HG03558 (cell line): ENCODE data around the gene CDKAL1.

Experiments used
- ATAC-seq: cut with Tn5 transposase; IDR thresholded peaks from one replicate; pipeline ENCODE4 v1.9.1; 2021; ENCODE audit warnings: moderate number of reproducible peaks; ENCODE audit not compliant: unreplicated experiment; ENCODE audit errors: extremely low read depth

Gene CDKAL1

GRCh38 chr6:20771409-20771808 is 237.2 kb downstream of the CDKAL1 start:
- ATAC-seq = no peak

DNA sequence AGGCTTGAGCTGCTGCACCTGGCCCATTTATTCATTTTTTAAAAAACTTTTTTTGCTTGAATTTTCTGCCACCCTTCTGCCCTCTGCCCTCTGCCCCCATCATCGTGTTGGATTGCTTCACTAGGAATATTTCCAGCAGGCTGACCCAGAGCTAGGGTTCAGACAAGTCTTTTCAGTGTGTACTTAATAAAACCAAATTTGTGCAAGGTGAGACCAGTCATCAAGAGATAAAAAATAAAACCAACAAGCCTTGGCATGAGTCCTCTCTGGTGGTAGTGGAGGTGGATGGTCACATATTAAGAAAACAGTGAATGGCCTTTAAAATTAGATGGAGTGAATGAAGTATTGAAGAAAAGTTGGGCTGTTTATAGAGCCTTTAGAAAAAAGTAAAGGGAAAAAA is 239.6 kb downstream of the CDKAL1 start:
- no peak for ATAC-seq

DNA sequence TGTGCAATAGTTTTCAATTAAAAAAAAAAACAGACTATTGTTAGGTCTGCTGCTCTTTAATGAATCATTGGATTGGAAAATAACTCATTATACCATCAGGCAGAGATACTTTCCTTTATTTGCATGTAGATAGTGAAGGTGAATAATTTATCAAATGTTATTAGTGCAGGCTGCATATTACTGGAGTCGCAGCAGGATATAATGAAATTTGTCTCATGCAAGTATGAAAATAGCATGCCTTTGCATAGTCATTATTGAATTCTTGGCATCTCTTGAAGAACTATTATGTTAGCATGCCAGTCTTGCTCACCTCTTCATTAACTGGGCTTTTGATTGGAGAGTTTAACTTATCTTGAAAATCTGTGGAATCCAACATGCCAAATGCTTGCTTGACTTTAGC is 241.7 kb downstream of the CDKAL1 start:
- no peak for ATAC-seq

- no peak for ATAC-seq
Measured at GRCh38 chr6:20777801-20778200, 243.5 kb downstream of the CDKAL1 start.

DNA sequence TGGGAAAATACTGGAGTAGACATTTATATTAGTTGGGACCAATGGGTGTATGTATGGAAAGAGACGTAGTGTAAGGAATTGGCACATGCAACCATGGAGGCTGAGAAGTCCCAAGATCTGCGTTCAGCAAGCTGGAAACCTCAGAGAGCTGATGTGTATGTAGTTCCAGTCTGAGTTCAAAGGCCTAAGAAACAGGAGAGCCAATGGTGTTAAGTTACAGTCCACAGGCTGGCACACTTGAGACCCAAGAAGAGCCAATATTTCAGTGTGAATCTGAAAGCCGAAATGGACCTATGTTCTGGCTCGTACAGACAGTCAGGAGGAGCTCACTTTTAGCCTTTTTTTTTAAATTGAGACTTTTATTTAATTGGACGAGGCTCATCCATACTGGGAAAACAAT is 244.2 kb downstream of the CDKAL1 start:
- no peak for ATAC-seq

DNA sequence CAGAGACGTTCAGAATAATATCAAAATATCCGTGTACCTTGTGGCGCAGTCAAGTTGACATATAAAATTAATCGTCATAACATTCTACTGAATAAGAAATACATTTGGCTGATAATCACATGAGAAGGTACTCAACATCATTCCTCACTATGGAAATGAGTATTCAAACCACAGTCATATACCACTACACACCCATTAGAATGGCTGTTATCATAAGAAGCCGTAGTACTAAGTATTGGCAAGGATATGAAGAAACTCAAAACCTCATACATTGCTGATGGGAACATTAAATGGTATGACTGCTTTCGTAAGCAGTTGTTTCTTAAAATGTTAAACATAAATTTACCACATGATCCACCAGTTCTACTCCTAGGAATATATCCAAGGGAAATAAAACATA is 244.7 kb downstream of the CDKAL1 start:
- no peak for ATAC-seq

DNA sequence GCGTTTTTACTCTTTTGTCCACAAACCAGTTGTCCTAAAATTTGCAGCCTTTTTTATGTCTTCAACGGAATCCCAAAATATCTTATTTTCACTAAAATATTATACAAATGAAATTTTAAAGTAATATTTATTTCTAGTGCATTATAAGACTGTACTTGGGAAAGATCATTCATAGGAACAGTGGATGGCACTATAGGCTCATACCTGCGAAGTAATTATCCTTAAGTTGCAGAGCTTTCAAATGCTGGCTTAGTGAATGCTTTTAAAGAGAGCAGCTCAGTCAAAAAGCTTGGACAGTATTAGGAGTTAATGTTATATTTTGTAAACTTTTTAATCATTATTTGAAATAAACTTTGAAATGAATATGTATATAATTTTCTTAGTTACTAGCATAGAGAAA is 254.9 kb downstream of the CDKAL1 start:
- ATAC-seq = no peak

DNA sequence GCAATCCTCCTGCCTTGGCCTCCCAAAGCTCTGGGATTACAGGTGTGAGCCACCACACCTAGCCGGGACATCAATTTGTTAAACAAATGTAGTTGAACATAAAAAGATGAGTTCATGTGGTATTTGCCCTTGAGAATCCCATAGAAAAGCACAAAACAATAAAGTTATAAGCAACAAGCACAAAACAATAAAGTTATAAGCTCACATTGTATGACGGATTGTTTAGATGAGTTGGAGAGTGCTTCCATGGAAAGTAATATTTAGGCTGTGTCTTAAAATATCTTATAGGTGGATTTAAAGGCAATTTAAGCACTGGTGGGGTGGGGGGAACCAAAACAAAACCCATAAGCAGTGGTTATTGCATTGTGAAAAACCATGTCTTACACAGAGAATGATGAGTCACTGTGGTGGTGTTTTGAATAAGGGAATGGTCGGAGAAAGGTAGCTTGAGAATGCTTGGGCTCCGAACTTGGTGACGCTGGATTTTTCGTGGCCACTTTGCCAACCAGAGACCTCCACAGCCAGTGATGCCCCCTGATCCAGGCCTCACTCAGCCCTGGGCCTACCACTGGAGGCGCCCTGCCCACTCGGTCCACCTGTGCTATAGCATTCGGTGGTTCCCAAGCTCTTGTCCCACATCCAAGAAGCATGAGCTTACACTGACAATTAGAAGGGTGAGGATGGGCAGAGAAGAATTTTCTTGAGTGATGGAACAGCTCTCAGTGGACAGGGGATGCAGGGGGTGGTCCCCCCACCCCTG is 256.0 kb downstream of the CDKAL1 start:
- no peak for ATAC-seq

DNA sequence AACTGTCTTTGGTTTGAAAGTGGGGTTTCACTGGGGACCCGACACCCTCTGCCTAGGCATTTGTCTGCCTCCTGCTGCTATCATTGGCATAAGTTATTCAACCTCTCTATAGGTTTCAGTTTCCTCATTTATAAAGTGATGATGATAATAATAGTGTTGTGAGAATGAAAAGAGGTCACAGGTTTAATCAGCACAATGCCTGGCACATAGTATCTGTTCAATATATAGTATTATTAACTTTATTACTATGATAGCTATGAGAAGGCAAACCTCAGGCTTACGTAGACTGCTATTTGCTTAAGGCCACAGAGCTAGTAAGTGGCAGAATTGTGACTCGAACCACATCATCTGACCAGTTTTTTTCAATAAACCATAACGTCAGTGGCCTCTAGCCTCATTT is 256.8 kb downstream of the CDKAL1 start:
- no peak for ATAC-seq

GRCh38 chr6:20791944-20792343 is 257.7 kb downstream of the CDKAL1 start:
- no peak for ATAC-seq

DNA sequence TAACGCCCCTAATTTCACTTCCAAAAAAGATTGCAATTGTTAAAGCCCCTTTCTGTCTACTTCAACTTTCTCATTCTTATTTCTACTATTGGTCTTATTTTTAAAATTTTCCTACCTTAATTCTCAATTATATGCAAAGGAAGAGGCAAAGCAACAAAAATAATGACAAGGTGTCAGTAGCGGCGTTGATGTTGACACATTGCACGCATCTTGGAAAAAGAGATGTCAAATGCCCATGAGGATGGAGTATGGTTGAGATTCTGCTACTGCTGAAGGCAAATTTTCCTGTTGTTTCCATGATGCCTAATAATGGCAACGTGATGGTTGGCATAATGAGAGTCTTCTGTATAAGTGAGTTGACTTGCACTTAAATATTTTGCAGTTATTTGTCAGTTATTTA is 258.9 kb downstream of the CDKAL1 start:
- ATAC-seq = no peak

DNA sequence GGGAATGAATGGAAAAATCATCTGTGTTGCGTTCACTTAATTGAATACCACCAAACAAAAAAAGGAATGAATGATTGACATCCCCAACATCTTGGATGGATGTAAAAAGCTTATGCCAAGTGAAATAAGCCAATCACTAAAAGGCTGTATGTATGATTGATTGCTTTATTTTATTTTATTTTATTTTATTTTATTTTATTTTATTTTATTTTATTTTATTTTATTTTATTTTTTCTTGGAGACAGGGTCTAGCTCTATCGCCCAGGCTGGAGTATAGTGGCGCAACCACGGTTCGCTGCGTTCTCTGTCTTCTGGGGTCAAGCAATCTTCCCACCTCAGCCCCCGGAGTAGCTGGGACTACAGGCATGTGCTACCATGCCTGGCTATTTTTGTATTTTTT is 263.3 kb downstream of the CDKAL1 start:
- ATAC-seq = no peak

DNA sequence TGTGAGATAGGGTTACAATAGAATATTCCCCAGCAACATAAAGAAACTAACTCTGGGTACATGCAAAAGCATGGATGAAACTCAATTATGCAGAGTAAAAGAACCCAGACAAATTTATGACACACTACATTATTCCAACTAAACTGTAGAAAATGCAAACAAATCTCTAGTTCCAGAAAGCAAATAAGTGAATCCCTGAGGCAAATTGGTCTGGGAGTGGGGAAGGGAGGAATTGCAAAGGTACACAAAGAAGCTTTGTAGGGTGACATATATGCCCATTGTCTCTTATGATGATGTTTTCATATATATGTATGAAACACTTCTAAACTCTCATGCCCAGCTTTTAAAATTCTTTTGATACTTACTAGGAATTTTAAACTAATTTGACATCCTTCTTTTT is 266.0 kb downstream of the CDKAL1 start:
- ATAC-seq = no peak

- ATAC-seq = no peak
Measured at GRCh38 chr6:20800653-20801052, 266.4 kb downstream of the CDKAL1 start.

- no peak for ATAC-seq
Measured at GRCh38 chr6:20801595-20801994, 267.3 kb downstream of the CDKAL1 start.

GRCh38 chr6:20802596-20802995 is 268.3 kb downstream of the CDKAL1 start:
- no peak for ATAC-seq

GRCh38 chr6:20805021-20805420 is 270.8 kb downstream of the CDKAL1 start:
- ATAC-seq = peak; percentile 57

GRCh38 chr6:20806669-20807068 is 272.4 kb downstream of the CDKAL1 start:
- no peak for ATAC-seq

DNA sequence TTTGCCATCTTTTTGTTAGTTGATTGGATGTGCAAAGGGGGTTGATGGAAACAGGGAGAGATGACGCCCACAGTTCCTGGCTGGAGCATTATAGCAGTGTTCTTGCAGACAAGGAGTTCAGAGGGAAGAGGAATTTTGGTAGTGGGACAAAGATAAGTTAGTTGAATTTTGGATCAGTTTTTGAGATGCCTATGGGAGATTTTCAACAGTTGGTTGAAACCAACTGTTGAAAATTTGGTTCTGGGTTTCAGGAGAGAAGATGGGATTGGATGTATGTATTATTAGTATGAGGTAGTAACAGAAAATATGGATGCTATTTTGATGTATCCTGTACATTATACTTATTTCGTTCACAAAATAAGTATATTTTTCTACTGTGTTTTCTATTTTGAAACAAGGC is 274.2 kb downstream of the CDKAL1 start:
- ATAC-seq = no peak

DNA sequence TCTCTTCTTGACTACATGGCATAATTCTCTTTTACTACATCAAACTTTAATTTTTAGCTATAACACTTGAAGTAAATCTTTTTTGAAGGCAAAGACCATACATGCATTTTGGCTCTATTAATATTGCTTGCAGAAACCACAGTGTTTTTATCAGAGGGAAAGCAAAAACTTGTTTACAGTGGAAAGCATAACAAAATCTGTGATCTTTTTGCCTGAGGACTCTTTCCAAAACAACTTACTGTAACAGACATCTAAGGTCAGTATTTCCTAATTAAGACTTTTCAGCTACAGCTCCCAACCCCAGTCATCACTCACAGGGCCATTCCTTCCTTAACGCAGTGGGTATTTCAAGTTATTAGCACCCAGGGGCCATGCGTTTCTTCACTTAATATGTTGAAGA is 274.7 kb downstream of the CDKAL1 start:
- ATAC-seq = no peak

DNA sequence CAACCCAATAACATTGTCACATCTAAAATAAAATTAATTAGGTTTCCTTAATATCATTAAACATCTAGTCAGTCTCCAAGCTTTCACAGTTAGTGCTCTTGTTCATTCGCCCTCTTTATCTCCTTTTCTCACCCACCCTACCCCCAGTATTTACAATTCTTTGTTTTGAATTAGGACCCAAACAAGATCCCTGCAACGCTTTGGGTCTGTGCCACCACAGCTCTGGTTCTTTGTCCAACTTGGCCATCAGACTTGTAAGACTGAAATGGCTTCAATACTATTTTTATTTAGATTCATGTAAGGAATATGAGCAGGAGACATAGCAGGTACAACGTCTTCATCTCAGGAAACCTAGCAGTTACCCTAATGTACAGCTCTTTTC is 276.5 kb downstream of the CDKAL1 start:
- ATAC-seq = no peak

DNA sequence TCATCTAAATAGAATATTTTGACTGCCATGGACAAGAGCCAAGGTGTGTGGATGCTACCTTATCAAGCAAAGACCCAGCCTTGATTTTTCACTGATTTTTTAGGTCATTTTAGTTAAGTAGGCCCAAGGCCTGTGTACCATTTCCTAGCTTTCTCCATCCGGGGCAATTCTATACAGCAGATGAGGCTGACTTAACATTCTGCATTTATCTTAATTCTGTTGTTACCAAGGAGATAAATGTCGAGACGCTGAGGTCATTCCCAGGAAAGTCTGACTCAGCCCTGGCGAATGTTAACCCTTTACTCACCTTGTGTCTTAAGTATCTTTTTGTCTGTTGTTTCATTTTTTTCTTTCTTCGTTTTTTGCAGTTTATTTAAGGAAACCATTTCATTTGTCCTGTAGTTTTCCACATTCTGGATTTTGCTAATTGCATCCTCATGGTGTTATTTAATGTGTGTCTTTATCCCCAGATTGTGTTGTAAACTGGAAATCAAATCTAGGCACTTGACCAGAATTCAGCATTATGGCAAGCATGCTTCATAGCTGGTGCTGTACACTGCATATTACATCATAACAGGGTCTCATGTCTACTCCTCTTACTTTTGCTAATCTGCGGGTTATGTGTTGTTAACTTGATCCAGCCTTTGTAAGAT is 277.0 kb downstream of the CDKAL1 start:
- ATAC-seq = no peak
